Fibroblast of lung (primary cell): ENCODE measurements around the gene SPEF2. TPM values are rescaled to one million over a fixed set of nuclear protein-coding genes. Genes with fewer than 3 reads are reported as not detected.

ENCODE experiments used
- DNase-seq, 2 donors: peaks; one replicate each; pipeline versions ENCODE4 v3.0.0 to v3.0.0-alpha.2; 2010; ENCODE audit warnings: low read depth in 2 of 2
- H2AFZ ChIP-seq: 2 replicates; pipeline ENCODE4 v1.5.1; 2012; ENCODE audit warnings: low read length, control low read depth, inconsistent platforms
- H3K27ac ChIP-seq: 2 replicates; pipeline ENCODE4 v1.5.1; 2011; ENCODE audit warnings: low read length, control low read depth; ENCODE audit not compliant: insufficient read depth
- H3K27me3 ChIP-seq: 2 replicates; pipeline ENCODE4 v1.5.1; 2011; ENCODE audit warnings: mild to moderate bottlenecking, low read length; ENCODE audit not compliant: control insufficient read depth, insufficient read depth
- H3K36me3 ChIP-seq: 2 replicates; pipeline ENCODE4 v1.5.1; 2011; ENCODE audit warnings: low read length; ENCODE audit not compliant: control insufficient read depth, insufficient read depth
- H3K4me1 ChIP-seq: 2 replicates; pipeline ENCODE4 v1.5.1; 2011; ENCODE audit warnings: low read length; ENCODE audit not compliant: control insufficient read depth, insufficient read depth; ENCODE audit errors: extremely low read depth
- H3K4me2 ChIP-seq: 2 replicates; pipeline ENCODE4 v1.5.1; 2011; ENCODE audit warnings: low read length, control low read depth; ENCODE audit not compliant: insufficient read depth; ENCODE audit errors: extremely low read depth
- H3K4me3 ChIP-seq, 4 experiments: fragments of 200-600 bp in 1 of 4; sonication (generic) in 1 of 4; replicated peaks in 1 of 4; 2 replicates each; pipeline ENCODE4 v1.5.1; 2011 to 2016; ENCODE audit warnings: low read length in 4 of 4, low read depth in 3 of 4, mild to moderate bottlenecking in 3 of 4, control low read depth in 2 of 4, inconsistent platforms in 1 of 4, mixed read lengths in 1 of 4; ENCODE audit not compliant: insufficient read depth in 1 of 4; ENCODE audit errors: control extremely low read depth in 1 of 4
- H3K79me2 ChIP-seq: 2 replicates; pipeline ENCODE4 v1.5.1; 2012; ENCODE audit warnings: mild to moderate bottlenecking, low read length, inconsistent platforms; ENCODE audit not compliant: control insufficient read depth, insufficient read depth
- H3K9ac ChIP-seq: 2 replicates; pipeline ENCODE4 v1.5.1; 2011; ENCODE audit warnings: mild to moderate bottlenecking, low read length, control low read depth; ENCODE audit not compliant: insufficient read depth
- H3K9me3 ChIP-seq: 2 replicates; pipeline ENCODE4 v1.5.1; 2012; ENCODE audit warnings: low read depth, low read length; ENCODE audit not compliant: control insufficient read depth, insufficient read depth
- H4K20me1 ChIP-seq: 2 replicates; pipeline ENCODE4 v1.5.1; 2011; ENCODE audit warnings: low read length; ENCODE audit not compliant: control insufficient read depth, insufficient read depth; ENCODE audit errors: extremely low read depth
- EZH2 ChIP-seq: IDR thresholded peaks from 2 replicates; pipeline ENCODE4 v1.5.1; 2012; ENCODE audit warnings: low read length, control low read depth, mild to moderate bottlenecking; ENCODE audit errors: missing control alignments
- polyA plus RNA-seq, 2 donors: library from polyadenylated mRNA; depleted of rRNA in 1 of 2; stranded (reverse) in 1 of 2; unstranded in 1 of 2; fragments of >200 nt; gene quantifications; 2 replicates each; pipeline ENCODE4 v1.2.1, GENCODE V29; 2011 to 2012; ENCODE audit warnings: missing spikeins in 1 of 2
- total RNA-seq: library from RNA; depleted of rRNA; stranded (reverse); fragments of >200 nt; gene quantifications from 2 replicates; pipeline ENCODE4 v1.2.1, GENCODE V29; 2014
- TF ChIP-seq, protein P1 (sequence below), 2 donors: IDR thresholded peaks in 1 of 2; conservative IDR thresholded peaks in 1 of 2; 1 replicate in 1 of 2; 2 replicates in 1 of 2; pipeline ENCODE4 v1.5.1; 2011 to 2012; ENCODE audit warnings: low read length in 2 of 2, control low read depth in 1 of 2, inconsistent platforms in 1 of 2, low read depth in 1 of 2, mild to moderate bottlenecking in 1 of 2

Gene SPEF2
- total and polyA plus RNA-seq, 2 donors (not counting 1 experiment from before 2014, with no cell fraction given) = 5.2 to 5.9 TPM

DNA sequence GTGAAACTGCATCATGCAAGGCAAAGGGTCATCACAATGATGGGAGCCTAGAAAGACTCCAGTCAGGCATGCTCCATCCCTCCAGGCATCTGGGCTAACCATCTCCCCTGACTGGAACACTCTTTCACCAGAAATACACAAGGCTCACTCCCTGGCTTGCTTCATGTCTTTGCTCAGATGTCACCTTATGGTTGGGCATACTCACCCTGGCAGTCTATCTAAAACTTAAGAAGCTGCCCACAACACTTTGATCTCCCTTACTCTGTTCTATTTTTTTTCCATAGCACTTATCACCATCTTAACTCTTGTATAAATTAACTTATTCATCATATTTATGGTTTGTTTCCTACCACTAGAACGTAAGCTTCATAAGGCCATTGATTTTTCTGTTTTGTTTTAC is 90.0 kb downstream of the SPEF2 start:
- no peaks in the 10 kb centered on the region for H3K79me2 ChIP-seq
- H3K4me1 ChIP-seq = no peaks in the 10 kb centered on the region
- no peak overlapping the region for H3K4me3 ChIP-seq
- TF ChIP-seq EZH2 = no peak
- TF ChIP-seq, protein P1, sequence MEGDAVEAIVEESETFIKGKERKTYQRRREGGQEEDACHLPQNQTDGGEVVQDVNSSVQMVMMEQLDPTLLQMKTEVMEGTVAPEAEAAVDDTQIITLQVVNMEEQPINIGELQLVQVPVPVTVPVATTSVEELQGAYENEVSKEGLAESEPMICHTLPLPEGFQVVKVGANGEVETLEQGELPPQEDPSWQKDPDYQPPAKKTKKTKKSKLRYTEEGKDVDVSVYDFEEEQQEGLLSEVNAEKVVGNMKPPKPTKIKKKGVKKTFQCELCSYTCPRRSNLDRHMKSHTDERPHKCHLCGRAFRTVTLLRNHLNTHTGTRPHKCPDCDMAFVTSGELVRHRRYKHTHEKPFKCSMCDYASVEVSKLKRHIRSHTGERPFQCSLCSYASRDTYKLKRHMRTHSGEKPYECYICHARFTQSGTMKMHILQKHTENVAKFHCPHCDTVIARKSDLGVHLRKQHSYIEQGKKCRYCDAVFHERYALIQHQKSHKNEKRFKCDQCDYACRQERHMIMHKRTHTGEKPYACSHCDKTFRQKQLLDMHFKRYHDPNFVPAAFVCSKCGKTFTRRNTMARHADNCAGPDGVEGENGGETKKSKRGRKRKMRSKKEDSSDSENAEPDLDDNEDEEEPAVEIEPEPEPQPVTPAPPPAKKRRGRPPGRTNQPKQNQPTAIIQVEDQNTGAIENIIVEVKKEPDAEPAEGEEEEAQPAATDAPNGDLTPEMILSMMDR (conservative IDR thresholded peaks at IDR 0.05 in 1 of 2, IDR thresholded peaks at IDR 0.05 in 1 of 2; ENCODE audit: low read depth in 1 of 2, low read length in 2 of 2) = no peak
- no peaks in the 10 kb centered on the region for H3K36me3 ChIP-seq
- no peak overlapping the region for H3K4me2 ChIP-seq
- H4K20me1 ChIP-seq = no peaks in the 10 kb centered on the region
- no peaks in the 10 kb centered on the region for H3K9me3 ChIP-seq
- no peak overlapping the region for H3K9ac ChIP-seq
- DNase-seq = no peak
- H2AFZ ChIP-seq = no peak overlapping the region
- H3K27me3 ChIP-seq = no peaks in the 10 kb centered on the region
- no peak overlapping the region for H3K27ac ChIP-seq

DNA sequence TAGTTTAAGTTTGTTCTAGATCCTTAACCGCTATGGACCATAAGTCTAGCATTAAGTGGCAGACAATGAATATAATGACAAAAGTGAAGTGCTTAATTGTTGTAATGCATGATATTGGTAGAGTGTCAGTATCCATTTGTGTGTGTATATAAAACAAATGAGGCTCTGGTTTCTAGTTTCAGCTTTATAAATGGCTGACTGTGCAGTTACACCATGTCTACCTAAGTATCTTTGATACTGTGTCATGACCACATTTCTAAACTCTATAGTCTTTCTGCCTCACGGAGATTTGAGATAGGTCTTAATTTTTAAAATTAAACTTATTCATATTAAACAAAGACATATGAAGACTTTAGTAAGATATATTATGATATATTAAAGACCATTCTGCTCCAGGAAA is 92.0 kb downstream of the SPEF2 start:
- Histone ChIP-seq H3K4me2 (no peak overlapping the region), H3K36me3 (no peaks in the 10 kb centered on the region), H3K9me3 (no peaks in the 10 kb centered on the region), H2AFZ (no peak overlapping the region), H3K4me1 (no peaks in the 10 kb centered on the region), H3K27me3 (no peaks in the 10 kb centered on the region), H3K79me2 (no peaks in the 10 kb centered on the region), H3K9ac (no peak overlapping the region), H3K27ac (no peak overlapping the region), H3K4me3 (no peak overlapping the region), H4K20me1 (no peaks in the 10 kb centered on the region)
- no peak for DNase-seq
- TF ChIP-seq, protein P1 (conservative IDR thresholded peaks at IDR 0.05 in 1 of 2, IDR thresholded peaks at IDR 0.05 in 1 of 2; ENCODE audit: low read depth in 1 of 2, low read length in 2 of 2) = no peak
- TF ChIP-seq EZH2 = no peak

DNA sequence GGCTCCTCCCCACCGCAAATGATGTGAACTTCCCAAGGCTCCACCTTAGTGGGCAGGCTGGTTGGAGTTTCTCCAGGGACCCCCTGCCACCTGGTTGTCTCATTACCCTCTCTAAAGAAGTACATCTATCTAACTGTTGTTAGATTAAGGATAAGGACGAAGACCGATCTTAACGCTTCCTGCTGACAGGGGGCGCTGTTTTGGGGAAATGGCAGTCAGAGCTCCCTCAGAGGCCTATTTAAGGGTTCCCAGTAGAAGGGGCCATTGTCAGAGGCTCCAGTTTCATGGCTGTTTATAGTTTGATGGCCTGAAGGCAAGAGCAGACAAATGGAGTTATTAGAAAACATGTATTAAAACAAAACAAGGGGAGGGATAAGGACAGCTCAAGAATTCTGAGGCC is 100.1 kb downstream of the SPEF2 start:
- TF ChIP-seq, protein P1 (conservative IDR thresholded peaks at IDR 0.05 in 1 of 2, IDR thresholded peaks at IDR 0.05 in 1 of 2; ENCODE audit: low read depth in 1 of 2, low read length in 2 of 2) = no peak
- TF ChIP-seq EZH2 = no peak
- no peaks in the 10 kb centered on the region for H3K9me3 ChIP-seq

More for the DNA sequence above, 100.1 kb downstream of the SPEF2 start:
- no peak overlapping the region for H2AFZ ChIP-seq
- H3K36me3 ChIP-seq = no peaks in the 10 kb centered on the region
- no peak overlapping the region for H3K4me3 ChIP-seq
- H3K9ac ChIP-seq = no peak overlapping the region
- H3K79me2 ChIP-seq = no peaks in the 10 kb centered on the region
- H3K4me2 ChIP-seq = no peak overlapping the region
- H3K27me3 ChIP-seq = no peaks in the 10 kb centered on the region
- no peaks in the 10 kb centered on the region for H4K20me1 ChIP-seq
- no peak overlapping the region for H3K27ac ChIP-seq
- no peak for DNase-seq
- H3K4me1 ChIP-seq = no peaks in the 10 kb centered on the region
